RWPE1 (cell line): ENCODE data around the gene GRID1.

ENCODE experiments used
- CTCF ChIA-PET: fragments of 350-600 bp; sonication (Branson Sonifier 250); formaldehyde crosslinking; extraction: SDS; loops from one replicate; lab custom pipeline; 2021; lab: Yijun Ruan, JAX
- POLR2A ChIA-PET: fragments of 400-600 bp; formaldehyde crosslinking; extraction: SDS; loops from one replicate; lab custom pipeline; 2020; ENCODE audit warnings: antibody characterized with exemption; ENCODE audit not compliant: low non-redundant PET; lab: Yijun Ruan, JAX
- DNase-seq: peaks from one replicate; pipeline ENCODE4 v3.0.0; 2012; ENCODE audit warnings: low spot score
- H3K27ac ChIP-seq: fragments of 450-650 bp; 2 replicates; pipeline ENCODE4 v1.5.1; 2017
- TF ChIP-seq, protein P1 (sequence below): fragments of 450-650 bp; conservative IDR thresholded peaks from 2 replicates; pipeline ENCODE4 v1.5.1; 2017; ENCODE audit warnings: low read depth, mild to moderate bottlenecking

GRID1 gene

DNA sequence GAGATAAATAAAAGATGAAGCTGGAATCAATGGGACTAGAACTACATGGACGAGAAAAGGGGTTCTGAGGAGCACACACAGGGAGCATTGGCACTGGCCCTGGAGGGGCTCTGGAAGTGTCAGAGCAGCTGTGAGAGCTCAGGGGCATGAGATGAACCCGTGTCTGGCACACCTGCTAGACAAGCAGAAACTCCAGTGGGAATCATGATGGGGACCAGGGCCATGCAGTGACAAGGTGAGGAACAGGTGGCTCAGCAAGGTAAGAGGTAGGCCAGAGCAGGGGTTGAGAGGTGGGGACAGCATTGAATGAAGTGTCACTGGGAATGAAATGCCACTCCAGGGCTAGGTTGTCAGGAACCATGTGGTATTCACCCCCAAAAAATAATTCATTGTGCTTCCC lies 588.5 kb downstream of the GRID1 start:
- ChIA-PET CTCF (interaction anchor here (0.7 kb wide), 1 partner anchor 231 kb away, joined by 3 read pairs; no protein-coding TSS in a partner anchor), POLR2A (no interaction called here)
- H3K27ac ChIP-seq = no peak overlapping the region
- no peak for DNase-seq
- TF ChIP-seq, protein P1, sequence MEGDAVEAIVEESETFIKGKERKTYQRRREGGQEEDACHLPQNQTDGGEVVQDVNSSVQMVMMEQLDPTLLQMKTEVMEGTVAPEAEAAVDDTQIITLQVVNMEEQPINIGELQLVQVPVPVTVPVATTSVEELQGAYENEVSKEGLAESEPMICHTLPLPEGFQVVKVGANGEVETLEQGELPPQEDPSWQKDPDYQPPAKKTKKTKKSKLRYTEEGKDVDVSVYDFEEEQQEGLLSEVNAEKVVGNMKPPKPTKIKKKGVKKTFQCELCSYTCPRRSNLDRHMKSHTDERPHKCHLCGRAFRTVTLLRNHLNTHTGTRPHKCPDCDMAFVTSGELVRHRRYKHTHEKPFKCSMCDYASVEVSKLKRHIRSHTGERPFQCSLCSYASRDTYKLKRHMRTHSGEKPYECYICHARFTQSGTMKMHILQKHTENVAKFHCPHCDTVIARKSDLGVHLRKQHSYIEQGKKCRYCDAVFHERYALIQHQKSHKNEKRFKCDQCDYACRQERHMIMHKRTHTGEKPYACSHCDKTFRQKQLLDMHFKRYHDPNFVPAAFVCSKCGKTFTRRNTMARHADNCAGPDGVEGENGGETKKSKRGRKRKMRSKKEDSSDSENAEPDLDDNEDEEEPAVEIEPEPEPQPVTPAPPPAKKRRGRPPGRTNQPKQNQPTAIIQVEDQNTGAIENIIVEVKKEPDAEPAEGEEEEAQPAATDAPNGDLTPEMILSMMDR = no peak

DNA sequence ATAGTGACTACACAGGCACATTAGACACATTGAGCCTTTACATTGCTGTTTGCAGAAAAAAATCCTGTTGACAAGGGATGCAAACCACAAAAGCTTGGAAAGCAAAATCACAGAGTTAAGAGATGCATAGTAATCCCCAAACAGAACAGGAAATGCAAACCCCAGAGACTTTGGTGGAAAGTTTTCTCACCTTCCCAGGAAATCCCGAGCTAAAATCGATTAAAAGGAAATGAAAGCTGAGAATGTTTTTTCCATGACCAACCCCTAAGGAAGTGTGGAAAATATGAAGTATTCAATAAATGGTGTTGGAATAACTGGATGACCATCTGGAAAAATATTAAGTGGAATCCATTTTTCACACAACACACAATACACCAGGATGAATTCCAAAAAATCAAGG lies 598.7 kb downstream of the GRID1 start:
- DNase-seq = no peak
- ChIA-PET POLR2A (no interaction called here), CTCF (no interaction called here)
- H3K27ac ChIP-seq = no peak overlapping the region
- TF ChIP-seq, protein P1 = no peak

DNA sequence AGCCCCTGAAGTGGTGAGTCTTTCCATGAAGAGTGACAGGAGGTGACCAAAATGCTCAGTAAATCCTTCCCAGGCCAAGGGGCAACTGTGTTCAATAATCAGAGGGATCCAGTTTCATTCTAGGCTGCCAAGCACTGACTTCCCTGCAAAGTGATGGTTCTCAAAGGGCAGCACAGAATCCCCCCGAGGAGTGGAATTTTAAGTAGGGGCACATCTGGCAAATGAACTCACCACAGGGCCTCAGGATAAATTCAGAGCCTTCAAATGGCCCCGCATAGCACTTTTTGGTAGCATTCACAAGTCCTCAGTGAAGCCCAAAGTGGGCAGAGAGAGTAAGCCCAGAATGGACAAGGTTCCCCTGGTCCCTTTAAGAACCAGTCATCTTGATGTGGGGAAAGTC lies 602.5 kb downstream of the GRID1 start:
- CTCF ChIA-PET = no interaction called here
- no peak for DNase-seq

DNA sequence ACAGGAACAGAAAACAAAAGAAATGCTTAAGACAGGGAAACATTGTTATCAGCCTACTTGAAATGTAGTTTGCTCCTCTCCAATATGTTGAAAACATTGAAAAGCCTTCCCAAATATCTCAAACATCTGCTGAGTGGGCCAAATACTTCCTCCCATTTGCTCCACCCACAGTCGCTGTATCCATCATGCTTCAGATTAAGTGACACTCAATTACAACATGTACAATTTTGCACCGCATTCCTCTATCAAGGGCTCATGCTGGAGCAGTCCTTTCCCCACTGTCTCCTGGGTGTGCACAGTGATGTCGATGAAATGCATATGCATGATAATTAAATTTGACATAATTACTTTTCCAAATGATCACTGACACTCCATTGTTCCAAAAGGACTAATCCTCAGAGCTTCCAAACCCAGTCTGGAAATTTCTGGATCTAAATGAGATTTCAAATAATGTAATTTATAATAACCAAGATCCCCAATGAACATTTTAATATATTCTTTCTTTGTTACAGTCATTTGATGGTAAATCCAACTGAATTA lies 604.6 kb downstream of the GRID1 start:
- no peak overlapping the region for H3K27ac ChIP-seq
- ChIA-PET POLR2A (no interaction called here), CTCF (interaction anchor here (0.5 kb wide), 1 partner anchor 307 kb away, joined by 4 read pairs; no protein-coding TSS in a partner anchor)
- no peak for DNase-seq
- TF ChIP-seq, protein P1 = no peak

More for the DNA sequence above, 602.5 kb downstream of the GRID1 start:
- TF ChIP-seq, protein P1 = no peak
- POLR2A ChIA-PET = no interaction called here
- H3K27ac ChIP-seq = no peak overlapping the region

DNA sequence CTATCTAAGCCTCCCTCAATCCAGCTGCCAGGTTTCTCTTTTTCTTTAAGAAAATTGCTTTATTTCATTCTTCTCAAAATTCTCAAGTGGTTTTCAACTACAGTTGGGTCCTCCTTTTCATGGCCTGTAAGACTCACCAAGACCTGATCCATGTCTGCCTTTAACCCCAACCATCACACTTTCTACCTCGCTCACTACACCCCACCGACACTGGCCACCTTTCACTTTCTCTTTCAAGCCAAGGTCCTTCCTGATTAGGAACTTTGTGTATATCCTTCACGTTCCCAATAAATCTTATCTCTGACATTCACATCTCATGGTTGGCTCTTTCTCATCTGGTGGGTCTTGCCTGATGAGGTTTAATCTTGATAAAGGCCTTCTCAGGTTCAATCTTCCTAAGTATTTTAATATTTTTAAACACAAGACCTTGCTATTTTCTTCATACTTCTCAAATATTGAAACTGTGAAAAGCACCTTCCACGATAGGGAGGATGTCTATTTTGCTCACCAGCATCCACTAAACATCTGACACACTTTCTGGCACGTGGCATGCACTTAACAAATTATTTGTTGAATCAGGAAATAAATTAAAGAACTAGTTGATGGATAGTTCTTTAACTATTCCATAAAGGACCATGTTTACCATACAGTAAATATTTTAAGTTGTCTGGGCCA lies 624.8 kb downstream of the GRID1 start:
- CTCF ChIA-PET = no interaction called here
- TF ChIP-seq, protein P1 = no peak
- no peak overlapping the region for H3K27ac ChIP-seq
- POLR2A ChIA-PET = no interaction called here
- no peak for DNase-seq

DNA sequence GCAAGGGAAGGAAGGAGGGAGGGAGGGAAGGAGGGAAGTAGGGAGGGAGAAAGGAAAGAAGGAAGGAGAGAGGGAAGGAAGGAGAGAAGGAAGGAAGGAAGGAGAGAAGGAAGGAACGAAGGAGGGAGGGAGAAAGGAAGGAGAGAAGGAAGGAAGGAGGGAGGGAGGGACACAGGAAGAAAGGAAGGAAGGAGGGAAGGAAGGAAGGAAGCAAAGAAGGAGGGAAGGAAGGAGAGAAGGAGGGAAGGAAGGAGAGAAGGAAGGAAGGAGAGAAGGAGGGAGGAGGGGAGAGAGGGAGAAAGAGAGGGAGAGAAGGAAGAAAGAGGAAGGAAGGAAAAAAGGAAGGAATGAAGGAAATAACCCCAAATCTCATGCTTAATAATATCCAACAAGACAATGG lies 630.6 kb downstream of the GRID1 start:
- CTCF ChIA-PET = interaction anchor here (0.6 kb wide), 1 partner anchor 43 kb away, joined by 6 read pairs; no protein-coding TSS in a partner anchor
- POLR2A ChIA-PET = no interaction called here
- DNase-seq = no peak
- TF ChIP-seq, protein P1 = no peak
- no peak overlapping the region for H3K27ac ChIP-seq
